Astrocyte (in vitro differentiated cells and primary cell): ENCODE data around the gene KCNG2. TPM values are rescaled to one million over a fixed set of nuclear protein-coding genes. Genes with fewer than 3 reads are reported as not detected.

Experiments used
- DNase-seq: peaks from one replicate; pipeline ENCODE4 v3.0.0-alpha.2; 2010; ENCODE audit warnings: low read depth
- FAIRE-seq: peaks from 2 replicates; lab custom pipeline; 2011; peaks lifted over from hg19 to GRCh38; lab: Jason Lieb, UNC
- H2AFZ ChIP-seq: 2 replicates; pipeline ENCODE4 v1.6.0; 2012; ENCODE audit warnings: low read depth, low read length, inconsistent platforms
- H3K27ac ChIP-seq: 2 replicates; pipeline ENCODE4 v1.5.1; 2011; ENCODE audit warnings: low read depth, low read length, inconsistent platforms
- H3K27me3 ChIP-seq: 2 replicates; pipeline ENCODE4 v1.6.0; 2011; ENCODE audit warnings: low read length, inconsistent platforms; ENCODE audit not compliant: insufficient read depth
- H3K36me3 ChIP-seq: 2 replicates; pipeline ENCODE4 v1.5.1; 2011; ENCODE audit warnings: low read length, inconsistent platforms; ENCODE audit not compliant: insufficient read depth
- H3K4me1 ChIP-seq: 2 replicates; pipeline ENCODE4 v1.5.1; 2011; ENCODE audit warnings: low read length, inconsistent platforms; ENCODE audit not compliant: insufficient read depth
- H3K4me2 ChIP-seq: 2 replicates; pipeline ENCODE4 v1.6.0; 2012; ENCODE audit warnings: low read length, inconsistent platforms
- H3K4me3 ChIP-seq: 2 replicates; pipeline ENCODE4 v1.5.1; 2011; ENCODE audit warnings: low read depth, mild to moderate bottlenecking, low read length, inconsistent platforms; ENCODE audit not compliant: insufficient read depth
- H3K79me2 ChIP-seq: 2 replicates; pipeline ENCODE4 v1.6.0; 2012; ENCODE audit warnings: mild to moderate bottlenecking, low read length, inconsistent platforms; ENCODE audit not compliant: insufficient read depth
- H3K9ac ChIP-seq: 2 replicates; pipeline ENCODE4 v1.6.0; 2012; ENCODE audit warnings: mild to moderate bottlenecking, low read length, inconsistent platforms
- H3K9me3 ChIP-seq: 2 replicates; pipeline ENCODE4 v1.5.1; 2012; ENCODE audit warnings: low read depth, mild to moderate bottlenecking, low read length, inconsistent platforms; ENCODE audit not compliant: insufficient read depth
- H4K20me1 ChIP-seq: 2 replicates; pipeline ENCODE4 v1.6.0; 2012; ENCODE audit warnings: low read length, inconsistent platforms; ENCODE audit not compliant: insufficient read depth
- H3K27ac Mint-ChIP-seq: one replicate; pipeline ENCODE4 v1.8.0; 2021; ENCODE audit warnings: mild to moderate bottlenecking, mixed read lengths; ENCODE audit not compliant: unreplicated experiment
- H3K27me3 Mint-ChIP-seq: one replicate; pipeline ENCODE4 v1.8.0; 2021; ENCODE audit warnings: low read depth, mixed read lengths; ENCODE audit not compliant: unreplicated experiment
- H3K36me3 Mint-ChIP-seq: one replicate; pipeline ENCODE4 v1.8.0; 2021; ENCODE audit warnings: low read depth, mixed read lengths; ENCODE audit not compliant: unreplicated experiment
- H3K4me1 Mint-ChIP-seq: one replicate; pipeline ENCODE4 v1.8.0; 2021; ENCODE audit warnings: low read depth, mixed read lengths; ENCODE audit not compliant: unreplicated experiment
- H3K4me3 Mint-ChIP-seq: one replicate; pipeline ENCODE4 v1.8.0; 2021; ENCODE audit warnings: mild to moderate bottlenecking, moderate library complexity, mixed read lengths; ENCODE audit not compliant: unreplicated experiment
- H3K9me3 Mint-ChIP-seq: one replicate; pipeline ENCODE4 v1.8.0; 2021; ENCODE audit warnings: mild to moderate bottlenecking, mixed read lengths; ENCODE audit not compliant: unreplicated experiment
- EZH2 ChIP-seq: IDR thresholded peaks from 2 replicates; pipeline ENCODE4 v1.6.1; 2012; ENCODE audit warnings: mild to moderate bottlenecking, low read length, inconsistent platforms; ENCODE audit not compliant: insufficient read depth
- total RNA-seq: library from RNA; stranded (reverse); gene quantifications from 2 replicates; pipeline ENCODE4 v1.2.1, GENCODE V29; 2021
- TF ChIP-seq, protein P1 (sequence below): IDR thresholded peaks from 2 replicates; pipeline ENCODE4 v1.5.1; 2011; ENCODE audit warnings: low read depth, mild to moderate bottlenecking, inconsistent platforms, low read length, moderate library complexity; ENCODE audit not compliant: insufficient read depth

Gene KCNG2
- total RNA-seq, 1 donor from 2014 or later = 0.16 TPM

DNA sequence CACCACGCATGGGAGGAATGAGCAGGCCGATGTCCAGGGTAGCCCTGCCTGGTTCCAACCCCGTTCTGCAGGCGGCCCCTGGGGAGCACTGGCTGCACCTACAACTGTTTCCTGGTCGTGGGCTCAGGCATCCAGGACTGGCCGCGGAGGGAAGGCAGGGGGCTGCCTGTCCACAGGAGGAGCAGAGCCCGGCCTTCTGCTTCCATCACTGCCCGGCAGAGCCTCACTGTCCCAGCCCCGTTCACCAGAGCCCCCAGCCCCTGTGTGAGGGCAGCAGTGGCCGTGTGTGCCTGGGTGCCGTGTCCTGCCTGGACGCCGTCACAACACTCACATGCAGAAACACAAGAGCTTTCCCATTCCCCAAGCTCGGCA, 56.2 kb downstream of the KCNG2 start:
- Histone ChIP-seq H3K27me3 (peaks cover 10% of the 10 kb centered on the region), H3K4me1 (peaks cover 2% of the 10 kb centered on the region), H3K4me3 (no peak overlapping the region), H3K9ac (no peak overlapping the region), H3K4me2 (no peak overlapping the region), H3K27ac (no peak overlapping the region), H3K36me3 (no peaks in the 10 kb centered on the region), H4K20me1 (no peaks in the 10 kb centered on the region), H3K79me2 (no peaks in the 10 kb centered on the region), H3K9me3 (no peaks in the 10 kb centered on the region), H2AFZ (no peak overlapping the region)
- Mint-ChIP-seq H3K4me1 (peaks cover 3% of the 10 kb centered on the region), H3K27ac (no peak overlapping the region), H3K4me3 (no peak overlapping the region), H3K36me3 (peaks cover 3% of the 10 kb centered on the region), H3K9me3 (peaks cover 2% of the 10 kb centered on the region), H3K27me3 (peaks cover 25% of the 10 kb centered on the region)
- no peak for DNase-seq
- TF ChIP-seq EZH2 = no peak
- TF ChIP-seq, protein P1, sequence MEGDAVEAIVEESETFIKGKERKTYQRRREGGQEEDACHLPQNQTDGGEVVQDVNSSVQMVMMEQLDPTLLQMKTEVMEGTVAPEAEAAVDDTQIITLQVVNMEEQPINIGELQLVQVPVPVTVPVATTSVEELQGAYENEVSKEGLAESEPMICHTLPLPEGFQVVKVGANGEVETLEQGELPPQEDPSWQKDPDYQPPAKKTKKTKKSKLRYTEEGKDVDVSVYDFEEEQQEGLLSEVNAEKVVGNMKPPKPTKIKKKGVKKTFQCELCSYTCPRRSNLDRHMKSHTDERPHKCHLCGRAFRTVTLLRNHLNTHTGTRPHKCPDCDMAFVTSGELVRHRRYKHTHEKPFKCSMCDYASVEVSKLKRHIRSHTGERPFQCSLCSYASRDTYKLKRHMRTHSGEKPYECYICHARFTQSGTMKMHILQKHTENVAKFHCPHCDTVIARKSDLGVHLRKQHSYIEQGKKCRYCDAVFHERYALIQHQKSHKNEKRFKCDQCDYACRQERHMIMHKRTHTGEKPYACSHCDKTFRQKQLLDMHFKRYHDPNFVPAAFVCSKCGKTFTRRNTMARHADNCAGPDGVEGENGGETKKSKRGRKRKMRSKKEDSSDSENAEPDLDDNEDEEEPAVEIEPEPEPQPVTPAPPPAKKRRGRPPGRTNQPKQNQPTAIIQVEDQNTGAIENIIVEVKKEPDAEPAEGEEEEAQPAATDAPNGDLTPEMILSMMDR = no peak
- FAIRE-seq = no peak

DNA sequence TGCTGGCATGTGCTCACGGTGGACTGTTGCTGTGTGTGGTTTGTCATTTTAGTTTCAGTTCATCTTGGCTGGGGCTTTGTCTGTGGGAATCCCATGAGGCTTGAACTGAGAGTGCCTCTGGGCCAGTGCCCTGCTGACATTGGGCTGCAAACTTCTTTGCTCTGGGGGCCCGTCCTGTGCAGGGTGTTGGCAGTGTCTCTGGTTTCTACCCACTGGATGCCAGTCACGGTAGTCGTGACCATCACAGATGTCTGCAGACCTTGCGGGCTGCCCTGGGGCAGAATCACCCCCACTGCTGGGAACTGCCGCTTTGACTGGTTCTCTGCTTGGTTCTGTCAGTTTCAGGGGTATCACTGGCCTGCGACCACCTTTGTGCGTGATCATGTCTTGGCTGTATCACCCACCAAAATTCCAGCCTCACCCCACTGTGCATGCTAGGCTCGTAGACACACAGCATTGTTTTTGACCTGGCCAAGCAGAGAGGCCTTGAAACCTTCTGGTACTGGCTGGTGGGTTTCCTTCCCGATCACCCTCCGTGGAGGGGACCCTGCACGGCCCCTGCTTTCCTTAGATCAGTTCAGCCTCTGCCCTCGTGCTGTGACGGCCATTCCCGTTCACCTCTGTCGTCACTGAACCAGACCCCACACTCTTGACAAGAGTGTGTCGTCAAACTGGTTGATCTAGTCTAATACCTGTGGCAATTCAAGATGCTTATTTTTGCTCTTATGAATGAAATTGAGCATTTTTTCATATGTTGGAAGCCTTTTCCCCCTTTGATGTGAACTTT, 57.6 kb downstream of the KCNG2 start:
- TF ChIP-seq, protein P1 = no peak
- TF ChIP-seq EZH2 = no peak
- peaks cover 3% of the 10 kb centered on the region for H3K4me1 Mint-ChIP-seq
- no peak overlapping the region for H3K9ac ChIP-seq
- H4K20me1 ChIP-seq = no peaks in the 10 kb centered on the region
- H3K36me3 Mint-ChIP-seq = peaks cover 3% of the 10 kb centered on the region
- no peaks in the 10 kb centered on the region for H3K9me3 ChIP-seq
- DNase-seq (no peak), FAIRE-seq (no peak)
- H3K36me3 ChIP-seq = no peaks in the 10 kb centered on the region
- no peak overlapping the region for H3K27ac Mint-ChIP-seq
- H2AFZ ChIP-seq = no peak overlapping the region
- H3K4me3 ChIP-seq = no peak overlapping the region
- H3K27ac ChIP-seq = no peak overlapping the region
- no peaks in the 10 kb centered on the region for H3K79me2 ChIP-seq
- peaks cover 10% of the 10 kb centered on the region for H3K27me3 ChIP-seq
- no peak overlapping the region for H3K4me3 Mint-ChIP-seq
- no peak overlapping the region for H3K4me2 ChIP-seq
- peaks cover 2% of the 10 kb centered on the region for H3K9me3 Mint-ChIP-seq
- peaks cover 33% of the 10 kb centered on the region for H3K27me3 Mint-ChIP-seq
- H3K4me1 ChIP-seq = peaks cover 2% of the 10 kb centered on the region
